ENCODE data around the gene TENM3. TPM values are rescaled to one million over a fixed set of nuclear protein-coding genes. Genes with fewer than 3 reads are reported as not detected.

Gene TENM3
- total RNA-seq, 4 donors from 2014 or later, result 0.18 to 9.4 (median 1.5) TPM

DNA sequence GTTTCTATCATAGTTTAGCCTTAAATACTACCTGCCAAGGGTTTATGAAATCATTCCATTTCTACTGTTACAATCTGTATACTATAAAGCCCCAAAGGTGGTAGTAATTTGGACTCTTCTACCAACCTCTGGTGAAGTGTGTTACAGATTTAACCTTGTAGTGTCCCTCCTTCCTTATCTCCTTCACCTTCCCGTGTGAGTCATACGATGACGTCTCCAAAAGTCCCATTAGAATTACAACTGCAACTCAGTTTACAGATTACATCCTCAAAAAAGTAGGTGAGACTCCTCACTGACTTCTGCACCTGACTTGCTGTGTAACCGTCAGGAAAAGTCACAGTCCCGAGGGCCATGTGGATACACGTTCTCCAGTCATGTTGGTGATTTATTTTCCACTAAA lies 455.0 kb downstream of the TENM3 start:
- Histone ChIP-seq H3K4me1 (no peaks in the 10 kb centered on the region), H3K9me3 (no peaks in the 10 kb centered on the region), H3K27ac (no peak overlapping the region), H3K27me3 (no peaks in the 10 kb centered on the region), H3K4me3 (no peak overlapping the region), H3K36me3 (no peaks in the 10 kb centered on the region)
- no peak for TF ChIP-seq POLR2A (IDR thresholded peaks at IDR 0.05)
- TF ChIP-seq, protein P1, sequence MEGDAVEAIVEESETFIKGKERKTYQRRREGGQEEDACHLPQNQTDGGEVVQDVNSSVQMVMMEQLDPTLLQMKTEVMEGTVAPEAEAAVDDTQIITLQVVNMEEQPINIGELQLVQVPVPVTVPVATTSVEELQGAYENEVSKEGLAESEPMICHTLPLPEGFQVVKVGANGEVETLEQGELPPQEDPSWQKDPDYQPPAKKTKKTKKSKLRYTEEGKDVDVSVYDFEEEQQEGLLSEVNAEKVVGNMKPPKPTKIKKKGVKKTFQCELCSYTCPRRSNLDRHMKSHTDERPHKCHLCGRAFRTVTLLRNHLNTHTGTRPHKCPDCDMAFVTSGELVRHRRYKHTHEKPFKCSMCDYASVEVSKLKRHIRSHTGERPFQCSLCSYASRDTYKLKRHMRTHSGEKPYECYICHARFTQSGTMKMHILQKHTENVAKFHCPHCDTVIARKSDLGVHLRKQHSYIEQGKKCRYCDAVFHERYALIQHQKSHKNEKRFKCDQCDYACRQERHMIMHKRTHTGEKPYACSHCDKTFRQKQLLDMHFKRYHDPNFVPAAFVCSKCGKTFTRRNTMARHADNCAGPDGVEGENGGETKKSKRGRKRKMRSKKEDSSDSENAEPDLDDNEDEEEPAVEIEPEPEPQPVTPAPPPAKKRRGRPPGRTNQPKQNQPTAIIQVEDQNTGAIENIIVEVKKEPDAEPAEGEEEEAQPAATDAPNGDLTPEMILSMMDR (IDR thresholded peaks at IDR 0.05), result no peak
- DNase-seq, result no peak

DNA sequence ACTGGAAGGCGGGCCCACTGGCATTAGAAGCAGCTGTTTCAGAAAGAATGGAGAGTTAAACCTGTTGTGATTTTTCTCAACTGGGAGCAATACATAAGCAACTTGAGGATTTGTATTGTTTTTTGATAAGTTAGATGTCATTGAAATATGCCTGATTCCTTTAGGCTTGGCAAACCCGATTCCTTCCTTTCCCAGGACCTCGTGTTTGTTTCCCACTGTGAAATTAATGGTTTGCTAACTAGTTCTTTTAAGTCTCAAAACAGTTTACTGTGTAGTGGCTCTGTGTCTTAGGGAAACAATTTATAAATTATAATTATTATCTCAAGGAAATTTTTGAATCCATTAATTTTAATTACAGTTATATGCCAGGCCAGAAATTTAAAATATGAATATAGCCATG lies 456.0 kb downstream of the TENM3 start:
- DNase-seq, result no peak
- no peaks in the 10 kb centered on the region for H3K4me1 ChIP-seq
- H3K36me3 ChIP-seq, result no peaks in the 10 kb centered on the region
- H3K4me3 ChIP-seq, result no peak overlapping the region
- no peak overlapping the region for H3K27ac ChIP-seq
- no peak for TF ChIP-seq POLR2A (IDR thresholded peaks at IDR 0.05)
- TF ChIP-seq, protein P1 (IDR thresholded peaks at IDR 0.05), result no peak
- H3K27me3 ChIP-seq, result no peaks in the 10 kb centered on the region
- H3K9me3 ChIP-seq, result no peaks in the 10 kb centered on the region

DNA sequence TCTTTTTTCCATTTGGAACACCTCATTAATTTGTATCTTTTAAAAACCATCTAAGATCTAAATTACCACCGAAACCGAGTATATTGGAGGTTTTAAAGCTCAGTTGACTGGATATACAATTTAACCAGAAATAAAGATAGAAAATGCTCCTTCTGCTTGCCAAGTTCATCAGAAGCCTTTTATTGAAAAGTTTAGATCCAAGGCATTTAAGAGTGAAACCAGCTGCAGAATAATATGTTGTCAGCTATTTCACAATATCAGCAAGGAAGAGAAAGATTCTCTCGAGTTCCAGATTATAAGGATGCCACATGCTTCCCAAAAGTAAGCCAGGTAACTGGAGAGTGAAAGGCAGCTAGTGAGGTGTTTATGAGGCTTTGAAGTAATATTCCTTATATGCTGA lies 456.6 kb downstream of the TENM3 start:
- Histone ChIP-seq H3K4me1 (no peaks in the 10 kb centered on the region), H3K9me3 (no peaks in the 10 kb centered on the region), H3K27ac (no peak overlapping the region), H3K4me3 (no peak overlapping the region), H3K36me3 (no peaks in the 10 kb centered on the region), H3K27me3 (no peaks in the 10 kb centered on the region)
- no peak for TF ChIP-seq POLR2A (IDR thresholded peaks at IDR 0.05)
- TF ChIP-seq, protein P1 (IDR thresholded peaks at IDR 0.05), result no peak
- no peak for DNase-seq

DNA sequence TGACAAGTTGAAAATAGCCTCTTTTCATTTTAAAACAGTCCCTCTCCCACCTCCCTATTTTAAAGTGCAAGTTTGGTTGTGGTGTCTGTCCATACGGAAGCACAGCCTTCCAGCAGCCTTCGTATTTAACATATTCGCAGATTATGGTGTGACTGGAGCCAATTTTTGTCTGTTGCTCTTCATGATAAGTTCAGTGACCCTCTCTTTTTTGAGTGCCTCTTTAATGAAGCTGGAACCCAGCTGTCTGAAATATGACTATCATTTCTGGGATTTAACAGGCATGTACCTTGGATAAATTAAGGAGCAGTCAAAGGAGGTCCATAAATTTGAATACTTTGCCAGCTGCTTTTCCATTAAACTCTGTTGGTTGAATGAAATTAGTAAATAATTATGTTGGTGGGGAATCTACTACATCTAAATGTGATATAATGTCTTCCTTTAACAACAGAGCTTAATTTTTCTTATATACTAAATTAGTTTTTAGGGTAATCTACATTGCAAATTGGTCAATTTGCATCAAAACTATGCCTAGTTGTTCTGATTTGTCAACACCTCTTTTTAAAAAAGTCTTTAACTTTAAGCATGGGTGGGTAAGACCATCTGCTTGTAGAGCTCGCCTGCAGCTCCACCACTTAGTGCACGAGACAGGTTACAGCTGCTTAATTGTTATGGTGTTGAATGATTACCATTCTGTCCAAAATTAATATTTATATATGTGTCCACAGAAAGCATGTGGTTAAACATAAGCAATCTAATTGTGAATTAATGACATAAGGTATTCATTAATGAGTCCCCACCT lies 457.4 kb downstream of the TENM3 start:
- H3K27me3 ChIP-seq, result no peaks in the 10 kb centered on the region
- H3K27ac ChIP-seq, result no peak overlapping the region
- peaks cover 0 to 4% (median 0%) of the 10 kb centered on the region in 4 donors for H3K4me1 ChIP-seq
- no peaks in the 10 kb centered on the region for H3K36me3 ChIP-seq
- no peak for DNase-seq
- no peak for TF ChIP-seq POLR2A (IDR thresholded peaks at IDR 0.05)
- TF ChIP-seq, protein P1 (IDR thresholded peaks at IDR 0.05), result no peak
- H3K9me3 ChIP-seq, result no peaks in the 10 kb centered on the region
- no peak overlapping the region for H3K4me3 ChIP-seq

DNA sequence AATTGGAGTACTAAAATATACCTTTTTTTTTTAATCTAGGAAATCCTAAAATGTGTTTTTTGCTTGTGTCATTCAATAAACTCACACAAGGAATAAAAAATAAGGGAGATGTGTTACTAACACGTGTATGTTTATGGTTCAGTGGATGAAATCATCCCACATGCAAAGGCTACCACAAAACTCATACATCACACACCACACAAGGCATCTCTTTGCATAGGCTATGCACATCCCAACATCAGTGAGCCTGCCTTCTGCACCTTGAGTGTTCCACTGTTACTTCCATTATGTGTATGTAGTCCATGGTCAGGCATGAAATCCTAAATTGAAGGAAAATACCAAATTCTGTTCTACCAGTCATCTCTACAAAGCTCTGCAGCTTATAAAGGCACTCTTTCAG lies 460.9 kb downstream of the TENM3 start:
- no peaks in the 10 kb centered on the region for H3K36me3 ChIP-seq
- no peak for DNase-seq
- no peak overlapping the region for H3K4me3 ChIP-seq
- H3K27me3 ChIP-seq, result no peaks in the 10 kb centered on the region
- peaks cover 0 to 6% (median 0%) of the 10 kb centered on the region in 4 donors for H3K4me1 ChIP-seq
- H3K27ac ChIP-seq, result no peak overlapping the region
- TF ChIP-seq POLR2A (IDR thresholded peaks at IDR 0.05), result no peak
- TF ChIP-seq, protein P1 (IDR thresholded peaks at IDR 0.05), result no peak
- no peaks in the 10 kb centered on the region for H3K9me3 ChIP-seq

Measured in Peyer's patch (tissue), 4 donors.